Chondrocyte (in vitro differentiated cells): ENCODE results near the gene SLC24A5. TPM values are rescaled to one million over a fixed set of nuclear protein-coding genes. Genes with fewer than 3 reads are reported as not detected.

ENCODE experiments used
- DNase-seq: peaks from one replicate; pipeline ENCODE4 v3.0.0; 2021; ENCODE audit warnings: mixed read lengths, low spot score
- H3K27ac Mint-ChIP-seq: one replicate; pipeline ENCODE4 v1.8.0; 2021; ENCODE audit warnings: mild to moderate bottlenecking, moderate library complexity, mixed read lengths; ENCODE audit not compliant: unreplicated experiment
- H3K27me3 Mint-ChIP-seq: 2 replicates; pipeline ENCODE4 v1.8.0; 2021; ENCODE audit warnings: low read depth, mixed read lengths
- H3K36me3 Mint-ChIP-seq: 2 replicates; pipeline ENCODE4 v1.8.0; 2021; ENCODE audit warnings: low read depth, mixed read lengths
- H3K4me1 Mint-ChIP-seq: 2 replicates; pipeline ENCODE4 v1.8.0; 2021; ENCODE audit warnings: low read depth, mild to moderate bottlenecking, mixed read lengths
- H3K4me3 Mint-ChIP-seq: one replicate; pipeline ENCODE4 v1.8.0; 2021; ENCODE audit warnings: mild to moderate bottlenecking, moderate library complexity, mixed read lengths; ENCODE audit not compliant: unreplicated experiment
- H3K9me3 Mint-ChIP-seq: 2 replicates; pipeline ENCODE4 v1.8.0; 2021; ENCODE audit warnings: low read depth, mixed read lengths
- CTCF ChIP-seq: fragments of 200-600 bp; sonication (generic); IDR thresholded peaks from 2 replicates; pipeline ENCODE4 v1.5.0; 2021; ENCODE audit warnings: antibody characterized with exemption, mild to moderate bottlenecking, moderate library complexity
- total RNA-seq: library from RNA; stranded (reverse); gene quantifications from 3 replicates; pipeline ENCODE4 v1.2.1, GENCODE V29; 2021

Gene SLC24A5
- total RNA-seq, 1 donor from 2014 or later = not detected

DNA sequence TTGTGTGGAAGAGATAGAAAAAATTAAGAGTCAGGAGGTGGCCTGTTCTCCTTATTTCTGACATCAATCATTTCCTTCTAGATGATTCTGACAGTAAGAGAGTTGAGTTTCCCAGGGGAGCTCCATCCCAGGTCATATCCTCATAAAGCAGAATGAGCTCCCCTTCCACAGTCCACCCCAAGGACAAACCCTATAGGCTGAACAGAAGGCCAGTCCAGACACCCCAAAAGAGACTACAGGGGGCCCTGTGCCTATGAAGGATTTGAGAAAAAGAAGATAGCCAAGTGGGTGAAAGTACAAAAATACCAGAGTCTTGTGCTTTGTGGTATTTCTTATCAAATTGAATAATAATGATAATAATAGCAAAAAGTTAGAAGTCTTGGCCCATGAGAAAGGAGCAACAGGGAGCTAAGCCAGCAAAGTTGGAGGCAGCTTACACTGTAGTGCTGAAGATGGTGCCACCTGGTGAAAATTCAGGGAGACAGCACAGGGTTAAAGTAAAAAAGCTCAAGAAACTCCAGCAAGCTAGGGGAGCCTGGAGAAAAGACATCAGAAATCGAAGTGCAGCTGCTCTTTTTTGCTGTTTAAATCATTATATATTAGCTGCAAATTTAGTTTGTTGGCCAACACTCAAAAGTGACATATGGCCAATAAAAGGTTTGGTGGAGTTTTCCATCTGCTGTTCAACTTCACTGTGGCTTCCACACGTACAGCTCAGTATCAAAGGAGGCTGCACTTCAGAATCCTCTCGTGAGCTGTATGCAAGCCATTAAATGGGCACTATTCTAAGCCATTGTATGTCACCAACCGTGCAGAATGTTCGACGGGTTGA, 35.8 kb upstream of the SLC24A5 start:
- H3K9me3 Mint-ChIP-seq = no peaks in the 10 kb centered on the region
- H3K4me1 Mint-ChIP-seq = peaks cover 9% of the 10 kb centered on the region
- no peak overlapping the region for H3K27ac Mint-ChIP-seq
- H3K27me3 Mint-ChIP-seq = peaks cover 29% of the 10 kb centered on the region
- H3K4me3 Mint-ChIP-seq = no peak overlapping the region
- H3K36me3 Mint-ChIP-seq = no peaks in the 10 kb centered on the region
- TF ChIP-seq CTCF = peak; percentile 74
- DNase-seq = no peak

- peaks cover 9% of the 10 kb centered on the region for H3K4me1 Mint-ChIP-seq
- H3K27me3 Mint-ChIP-seq = peaks cover 31% of the 10 kb centered on the region
- no peaks in the 10 kb centered on the region for H3K9me3 Mint-ChIP-seq
- H3K36me3 Mint-ChIP-seq = no peaks in the 10 kb centered on the region
- H3K27ac Mint-ChIP-seq = no peak overlapping the region
- H3K4me3 Mint-ChIP-seq = no peak overlapping the region
- no peak for TF ChIP-seq CTCF
- no peak for DNase-seq
These were observed 35.2 kb upstream of the SLC24A5 start for GRCh38 chr15:48085591-48085930.

- DNase-seq = no peak
- no peak overlapping the region for H3K4me3 Mint-ChIP-seq
- H3K27me3 Mint-ChIP-seq = peaks cover 30% of the 10 kb centered on the region
- no peak for TF ChIP-seq CTCF
- H3K4me1 Mint-ChIP-seq = peaks cover 9% of the 10 kb centered on the region
- H3K9me3 Mint-ChIP-seq = no peaks in the 10 kb centered on the region
- H3K36me3 Mint-ChIP-seq = no peaks in the 10 kb centered on the region
- H3K27ac Mint-ChIP-seq = no peak overlapping the region
These were observed 34.7 kb upstream of the SLC24A5 start for GRCh38 chr15:48086133-48086532.

- Mint-ChIP-seq H3K27me3 (peaks cover 30% of the 10 kb centered on the region), H3K4me1 (peaks cover 9% of the 10 kb centered on the region)
- DNase-seq = no peak
These were observed 34.2 kb upstream of the SLC24A5 start for GRCh38 chr15:48086576-48086975.

GRCh38 chr15:48087844-48088243, 32.9 kb upstream of the SLC24A5 start:
- Mint-ChIP-seq H3K27me3 (peaks cover 22% of the 10 kb centered on the region), H3K4me3 (no peak overlapping the region), H3K27ac (no peak overlapping the region), H3K4me1 (peaks cover 9% of the 10 kb centered on the region), H3K36me3 (no peaks in the 10 kb centered on the region), H3K9me3 (no peaks in the 10 kb centered on the region)
- TF ChIP-seq CTCF = no peak
- no peak for DNase-seq

More at GRCh38 chr15:48086576-48086975, 34.2 kb upstream of the SLC24A5 start:
- no peak overlapping the region for H3K4me3 Mint-ChIP-seq
- no peak overlapping the region for H3K27ac Mint-ChIP-seq
- TF ChIP-seq CTCF = no peak
- no peaks in the 10 kb centered on the region for H3K36me3 Mint-ChIP-seq
- no peaks in the 10 kb centered on the region for H3K9me3 Mint-ChIP-seq
